GM12878 (cell line): ENCODE results near the gene UQCRC1. TPM values are rescaled to one million over a fixed set of nuclear protein-coding genes. Genes with fewer than 3 reads are reported as not detected.

Experiments used
- ATAC-seq: fragments of 200-7000 bp; cut with Tn5 transposase; 3 replicates; pipeline ENCODE4 v1.9.1; 2020; ENCODE audit warnings: mild to moderate bottlenecking, moderate library complexity
- BruUV-seq: library from RNA; stranded (reverse); fragments of 400-500 nt; replicated peaks from 2 replicates; lab custom pipeline; 2021; lab: Mats Ljungman, UMichigan
- CTCF ChIA-PET: fragments of 300-600 bp; sonication (Branson Sonifier 250); formaldehyde crosslinking; extraction: SDS; loops from one replicate; lab custom pipeline; 2021; ENCODE audit warnings: inconsistent platforms; lab: Yijun Ruan, JAX
- POLR2A ChIA-PET: fragments of 350-600 bp; formaldehyde crosslinking; extraction: SDS; loops from one replicate; lab custom pipeline; 2021; ENCODE audit warnings: inconsistent platforms; lab: Charles Lee
- RAD21 ChIA-PET: fragments of 300-600 bp; sonication (Branson Sonifier 250); formaldehyde crosslinking; loops from one replicate; lab custom pipeline; 2023; ENCODE audit warnings: antibody characterized with exemption; ENCODE audit not compliant: unreplicated experiment; lab: Charles Lee
- SMC1A ChIA-PET: fragments of 300-600 bp; sonication (Branson Sonifier 250); formaldehyde crosslinking; loops from one replicate; lab custom pipeline; 2023; ENCODE audit not compliant: unreplicated experiment, uncharacterized antibody; lab: Charles Lee
- DNase-seq: peaks from one replicate; pipeline ENCODE4 v3.0.0-alpha.2; 2011; ENCODE audit warnings: low read depth, low spot score
- FAIRE-seq: peaks from 3 replicates; lab custom pipeline; 2011; peaks lifted over from hg19 to GRCh38; lab: Jason Lieb, UNC
- H2AFZ ChIP-seq: 2 replicates; pipeline ENCODE4 v1.6.0; 2011; ENCODE audit warnings: low read depth, low read length, control low read depth; ENCODE audit not compliant: control insufficient read depth
- H3K27ac ChIP-seq: 2 replicates; pipeline ENCODE4 v1.5.1; 2011; ENCODE audit warnings: control low read depth; ENCODE audit not compliant: control insufficient read depth, insufficient read depth
- H3K27me3 ChIP-seq, 2 experiments: replicated peaks in 1 of 2; 2 replicates each; pipeline versions ENCODE4 v1.6.0 to v1.6.1; 2011; ENCODE audit warnings: low read length in 1 of 2; ENCODE audit not compliant: control insufficient read depth in 2 of 2, insufficient read depth in 2 of 2
- H3K36me3 ChIP-seq, 2 experiments: 2 replicates each; pipeline ENCODE4 v1.5.1; 2011; ENCODE audit warnings: low read length in 1 of 2; ENCODE audit not compliant: control insufficient read depth in 2 of 2, insufficient read depth in 2 of 2
- H3K4me1 ChIP-seq: 2 replicates; pipeline ENCODE4 v1.6.1; 2011; ENCODE audit warnings: mild to moderate bottlenecking, low read length, moderate library complexity, mixed read lengths; ENCODE audit not compliant: control insufficient read depth, insufficient read depth
- H3K4me2 ChIP-seq: 2 replicates; pipeline ENCODE4 v1.6.0; 2011; ENCODE audit warnings: control low read depth; ENCODE audit not compliant: control insufficient read depth, insufficient read depth
- H3K4me3 ChIP-seq: fragments of 200-600 bp; sonication (generic); 2 replicates; pipeline ENCODE4 v1.5.1; 2016
- H3K79me2 ChIP-seq: 2 replicates; pipeline ENCODE4 v1.6.0; 2011; ENCODE audit warnings: low read length; ENCODE audit not compliant: control insufficient read depth, insufficient read depth
- H3K9ac ChIP-seq: 2 replicates; pipeline ENCODE4 v1.8.0; 2011; ENCODE audit warnings: low read length, control low read depth, mixed read lengths; ENCODE audit not compliant: control insufficient read depth, insufficient read depth
- H3K9me3 ChIP-seq: replicated peaks from 3 replicates; pipeline ENCODE4 v1.5.1; 2011; ENCODE audit warnings: mild to moderate bottlenecking, low read length; ENCODE audit not compliant: control insufficient read depth, insufficient read depth
- H4K20me1 ChIP-seq: 2 replicates; pipeline ENCODE4 v1.6.0; 2011; ENCODE audit not compliant: control insufficient read depth, insufficient read depth
- CUX1 ChIP-seq: IDR thresholded peaks from 2 replicates; pipeline ENCODE4 v1.6.1; 2012; ENCODE audit warnings: improper control_type of control experiment, low read depth, low read length; ENCODE audit not compliant: insufficient replicate concordance
- FOXK2 ChIP-seq: fragments of 450-650 bp; IDR thresholded peaks from 2 replicates; pipeline ENCODE4 v1.6.1; 2017; ENCODE audit warnings: mild to moderate bottlenecking, moderate library complexity
- IRF4 ChIP-seq: IDR thresholded peaks from 2 replicates; pipeline ENCODE4 v1.6.1; 2011; ENCODE audit warnings: low read depth, low read length
- RBBP5 ChIP-seq: fragments of 200-600 bp; sonication (generic); conservative IDR thresholded peaks from 2 replicates; pipeline ENCODE4 v1.6.1; 2016
- RELA ChIP-seq: fragments of 450-650 bp; IDR thresholded peaks from 2 replicates; pipeline ENCODE4 v1.8.0; 2014; ENCODE audit warnings: borderline replicate concordance; ENCODE audit not compliant: partially characterized antibody
- TCF7 ChIP-seq: IDR thresholded peaks from 2 replicates; pipeline ENCODE4 v1.6.1; 2014; ENCODE audit warnings: antibody characterized with exemption, borderline replicate concordance
- ZBTB40 ChIP-seq: fragments of 450-650 bp; IDR thresholded peaks from 2 replicates; pipeline ENCODE4 v1.6.1; 2016; ENCODE audit warnings: mild to moderate bottlenecking, moderate library complexity, borderline replicate concordance
- WGBS: methylation state at CpG from one replicate; pipeline ENCODE4 v1.1.6; 2016; ENCODE audit warnings: low lambda C conversion rate; ENCODE audit not compliant: insufficient replicate concordance, insufficient coverage; ENCODE audit errors: missing lambda C conversion rate; 5-methylcytosine and 5-hydroxymethylcytosine counted together
- in situ Hi-C: fragments of 300-500 bp; cut with MboI; formaldehyde crosslinking; loops from 9 replicates; pipeline ENCODE4 v1.14.3; 2018; ENCODE audit warnings: mixed read lengths
- intact Hi-C: fragments of 100-400 bp; cut with micrococcal nuclease; formaldehyde crosslinking; loops from one replicate; pipeline ENCODE4 v1.14.2; 2022; ENCODE audit not compliant: unreplicated experiment
- polyA plus RNA-seq, 11 experiments: library from polyadenylated mRNA; depleted of rRNA in 4 of 11; unstranded in 6 of 11; stranded (reverse) in 5 of 11; fragments of >200 nt; fragmentation: Nextera tagmentation in 4 of 11; fragmentation: Illumina TruSeq in 1 of 11; extraction: Ambion mirVana in 4 of 11; extraction: Trizol in 1 of 11; gene quantifications; 1 replicate in 1 of 11; 2 replicates in 10 of 11; pipeline versions ENCODE4 v1.2.1 to v1.2.3, GENCODE V29; 2011 to 2016; ENCODE audit warnings: inconsistent platforms in 2 of 11, missing spikeins in 2 of 11, low read depth in 1 of 11
- total RNA-seq, 4 experiments: library from RNA; depleted of rRNA in 3 of 4; stranded (reverse); fragments of >200 nt in 3 of 4; fragmentation: Illumina TruSeq in 1 of 4; extraction: Trizol in 1 of 4; gene quantifications; 2 replicates each; pipeline versions ENCODE4 v1.2.1 to v1.2.3, GENCODE V29; 2013 to 2021
- TF ChIP-seq, protein P1 (sequence below): fragments of 450-650 bp; IDR thresholded peaks from 2 replicates; pipeline ENCODE4 v1.6.1; 2017; ENCODE audit warnings: mild to moderate bottlenecking, low read depth, inconsistent platforms; ENCODE audit not compliant: poor library complexity, severe bottlenecking
- TF ChIP-seq, protein P2 (sequence below): IDR thresholded peaks from 2 replicates; pipeline ENCODE4 v1.6.1; 2012; ENCODE audit warnings: mild to moderate bottlenecking, low read depth, low read length

UQCRC1 gene
- total and polyA plus RNA-seq, 10 of the 15 experiments (the other 5 are each of a cell fraction or from before 2014, with no cell fraction given), result 116 to 426 (median 228) TPM

DNA sequence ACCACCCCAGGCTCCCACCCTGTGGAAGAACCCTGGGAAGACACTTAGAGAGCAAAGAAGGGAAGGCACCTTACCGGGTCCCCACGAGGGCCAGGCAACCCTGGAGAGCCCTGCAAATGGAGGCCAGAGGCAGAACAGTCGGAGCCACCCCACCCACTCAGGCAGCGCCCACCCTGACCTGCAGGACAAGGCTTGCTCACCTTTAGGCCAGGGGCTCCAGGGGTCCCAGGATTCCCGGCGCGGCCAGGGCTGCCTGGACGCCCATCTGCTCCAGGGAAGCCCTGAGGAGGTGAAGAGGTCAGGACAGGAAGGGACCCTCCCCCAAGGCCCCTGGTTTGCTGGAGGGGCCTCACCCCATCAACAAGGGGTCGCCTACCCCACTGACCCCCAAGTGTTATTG lies 24.6 kb downstream of the UQCRC1 start:
- intact Hi-C loops (no loop called here), in situ Hi-C loops (no loop called here)
- ChIA-PET RAD21 (no interaction called here), CTCF (no interaction called here), SMC1A (no interaction called here), POLR2A (no interaction called here)
- Histone ChIP-seq H3K9ac (no peak overlapping the region), H3K79me2 (no peaks in the 10 kb centered on the region), H3K9me3 (no peaks in the 10 kb centered on the region), H3K4me1 (no peaks in the 10 kb centered on the region), H3K27me3 (no peaks in the 10 kb centered on the region; a peak in 1 of 4 replicates), H3K27ac (no peak overlapping the region), H2AFZ (no peak overlapping the region), H3K36me3 (no peaks in the 10 kb centered on the region), H3K4me2 (no peak overlapping the region), H4K20me1 (no peaks in the 10 kb centered on the region), H3K4me3 (no peak overlapping the region)
- no TSS peak for BruUV-seq
- ATAC-seq, result no peak
- no peak for FAIRE-seq
- WGBS, result 52% methylated on average over 9 of the region's 9 CpGs
- DNase-seq, result no peak
- TF ChIP-seq, protein P1, sequence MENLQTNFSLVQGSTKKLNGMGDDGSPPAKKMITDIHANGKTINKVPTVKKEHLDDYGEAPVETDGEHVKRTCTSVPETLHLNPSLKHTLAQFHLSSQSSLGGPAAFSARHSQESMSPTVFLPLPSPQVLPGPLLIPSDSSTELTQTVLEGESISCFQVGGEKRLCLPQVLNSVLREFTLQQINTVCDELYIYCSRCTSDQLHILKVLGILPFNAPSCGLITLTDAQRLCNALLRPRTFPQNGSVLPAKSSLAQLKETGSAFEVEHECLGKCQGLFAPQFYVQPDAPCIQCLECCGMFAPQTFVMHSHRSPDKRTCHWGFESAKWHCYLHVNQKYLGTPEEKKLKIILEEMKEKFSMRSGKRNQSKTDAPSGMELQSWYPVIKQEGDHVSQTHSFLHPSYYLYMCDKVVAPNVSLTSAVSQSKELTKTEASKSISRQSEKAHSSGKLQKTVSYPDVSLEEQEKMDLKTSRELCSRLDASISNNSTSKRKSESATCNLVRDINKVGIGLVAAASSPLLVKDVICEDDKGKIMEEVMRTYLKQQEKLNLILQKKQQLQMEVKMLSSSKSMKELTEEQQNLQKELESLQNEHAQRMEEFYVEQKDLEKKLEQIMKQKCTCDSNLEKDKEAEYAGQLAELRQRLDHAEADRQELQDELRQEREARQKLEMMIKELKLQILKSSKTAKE, result no peak
- TF ChIP-seq TCF7, result no peak
- no peak for TF ChIP-seq RELA
- no peak for TF ChIP-seq FOXK2
- no peak for TF ChIP-seq IRF4
- no peak for TF ChIP-seq ZBTB40
- no peak for TF ChIP-seq CUX1
- TF ChIP-seq, protein P2, sequence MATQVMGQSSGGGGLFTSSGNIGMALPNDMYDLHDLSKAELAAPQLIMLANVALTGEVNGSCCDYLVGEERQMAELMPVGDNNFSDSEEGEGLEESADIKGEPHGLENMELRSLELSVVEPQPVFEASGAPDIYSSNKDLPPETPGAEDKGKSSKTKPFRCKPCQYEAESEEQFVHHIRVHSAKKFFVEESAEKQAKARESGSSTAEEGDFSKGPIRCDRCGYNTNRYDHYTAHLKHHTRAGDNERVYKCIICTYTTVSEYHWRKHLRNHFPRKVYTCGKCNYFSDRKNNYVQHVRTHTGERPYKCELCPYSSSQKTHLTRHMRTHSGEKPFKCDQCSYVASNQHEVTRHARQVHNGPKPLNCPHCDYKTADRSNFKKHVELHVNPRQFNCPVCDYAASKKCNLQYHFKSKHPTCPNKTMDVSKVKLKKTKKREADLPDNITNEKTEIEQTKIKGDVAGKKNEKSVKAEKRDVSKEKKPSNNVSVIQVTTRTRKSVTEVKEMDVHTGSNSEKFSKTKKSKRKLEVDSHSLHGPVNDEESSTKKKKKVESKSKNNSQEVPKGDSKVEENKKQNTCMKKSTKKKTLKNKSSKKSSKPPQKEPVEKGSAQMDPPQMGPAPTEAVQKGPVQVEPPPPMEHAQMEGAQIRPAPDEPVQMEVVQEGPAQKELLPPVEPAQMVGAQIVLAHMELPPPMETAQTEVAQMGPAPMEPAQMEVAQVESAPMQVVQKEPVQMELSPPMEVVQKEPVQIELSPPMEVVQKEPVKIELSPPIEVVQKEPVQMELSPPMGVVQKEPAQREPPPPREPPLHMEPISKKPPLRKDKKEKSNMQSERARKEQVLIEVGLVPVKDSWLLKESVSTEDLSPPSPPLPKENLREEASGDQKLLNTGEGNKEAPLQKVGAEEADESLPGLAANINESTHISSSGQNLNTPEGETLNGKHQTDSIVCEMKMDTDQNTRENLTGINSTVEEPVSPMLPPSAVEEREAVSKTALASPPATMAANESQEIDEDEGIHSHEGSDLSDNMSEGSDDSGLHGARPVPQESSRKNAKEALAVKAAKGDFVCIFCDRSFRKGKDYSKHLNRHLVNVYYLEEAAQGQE, result no peak
- no peak for TF ChIP-seq RBBP5
